Duodenal mucosa (tissue), 2 donors: ENCODE results near the gene EXOC4.

Experiments used
- H3K27ac ChIP-seq: one replicate; pipeline ENCODE4 v1.7.0; 2013; ENCODE audit warnings: low read depth, low read length
- H3K27me3 ChIP-seq, 2 donors: one replicate each; pipeline ENCODE4 v1.7.0; 2013; ENCODE audit warnings: low read length in 2 of 2, control low read depth in 1 of 2; ENCODE audit not compliant: insufficient read depth in 2 of 2, control insufficient read depth in 1 of 2
- H3K36me3 ChIP-seq, 2 donors: one replicate each; pipeline ENCODE4 v1.7.0; 2013; ENCODE audit warnings: low read length in 2 of 2, control low read depth in 1 of 2; ENCODE audit not compliant: insufficient read depth in 2 of 2, control insufficient read depth in 1 of 2
- H3K4me1 ChIP-seq, 2 donors: one replicate each; pipeline ENCODE4 v1.7.0; 2013; ENCODE audit warnings: low read length in 2 of 2, control low read depth in 1 of 2; ENCODE audit not compliant: insufficient read depth in 2 of 2, control insufficient read depth in 1 of 2
- H3K4me3 ChIP-seq, 2 donors: one replicate each; pipeline ENCODE4 v1.7.0; 2013; ENCODE audit warnings: low read length in 2 of 2, low read depth in 1 of 2
- H3K9ac ChIP-seq, 2 donors: one replicate each; pipeline ENCODE4 v1.7.0; 2013; ENCODE audit warnings: low read length in 2 of 2, low read depth in 1 of 2
- H3K9me3 ChIP-seq, 2 donors: one replicate each; pipeline ENCODE4 v1.7.0; 2013; ENCODE audit warnings: low read length in 2 of 2, control low read depth in 1 of 2; ENCODE audit not compliant: control insufficient read depth in 1 of 2

EXOC4 gene

DNA sequence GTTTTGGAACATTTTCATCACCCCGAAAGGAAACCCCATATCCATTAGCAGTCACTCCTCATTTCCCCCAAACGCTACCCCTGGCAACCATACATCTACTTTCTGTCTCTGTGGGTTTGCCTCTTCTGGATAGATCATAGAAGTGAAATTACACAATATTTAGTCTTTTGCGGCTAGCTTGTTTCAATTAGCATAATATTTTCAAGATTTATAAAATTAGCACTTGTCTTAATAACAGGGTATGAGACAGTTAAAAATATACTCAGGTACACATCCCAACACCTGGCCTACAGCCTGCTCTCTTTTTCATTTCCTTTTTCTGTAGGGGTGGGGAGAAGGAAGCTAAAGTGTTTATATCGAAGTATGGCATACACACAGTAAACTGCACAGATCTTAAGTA lies 792.8 kb downstream of the EXOC4 start:
- no peaks in the 10 kb centered on the region for H3K27me3 ChIP-seq
- H3K36me3 ChIP-seq, result no peaks in the 10 kb centered on the region
- H3K27ac ChIP-seq, result no peak overlapping the region
- H3K9me3 ChIP-seq, result no peaks in the 10 kb centered on the region
- H3K4me3 ChIP-seq, result no peak overlapping the region
- no peak overlapping the region for H3K9ac ChIP-seq
- no peaks in the 10 kb centered on the region for H3K4me1 ChIP-seq

DNA sequence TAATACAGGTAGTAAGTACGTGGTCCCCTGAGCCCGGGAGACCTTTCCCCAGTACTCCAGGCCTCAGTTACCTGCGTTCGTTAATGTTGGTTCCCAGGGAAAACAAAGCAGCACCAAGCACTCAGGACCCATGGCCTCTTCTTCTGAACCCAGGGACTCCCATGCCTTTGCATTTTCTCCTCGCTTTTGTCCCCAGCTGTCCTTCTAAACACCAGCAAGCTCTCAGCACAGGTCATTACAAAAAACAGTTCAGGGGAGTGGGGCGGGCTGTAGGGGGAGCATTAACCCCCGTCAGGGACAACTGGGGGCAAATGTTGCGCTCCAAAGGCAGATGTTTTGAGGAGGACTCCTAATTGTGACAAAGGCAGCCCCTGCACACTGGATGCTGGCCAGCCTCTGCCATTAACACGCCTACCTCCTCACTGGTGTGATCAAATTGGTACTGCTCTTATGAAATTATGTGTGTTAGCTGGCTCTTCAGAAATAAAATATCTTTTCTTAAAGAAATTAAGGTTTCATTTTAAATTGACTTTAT lies 793.8 kb downstream of the EXOC4 start:
- no peaks in the 10 kb centered on the region for H3K4me1 ChIP-seq
- H3K27me3 ChIP-seq, result no peaks in the 10 kb centered on the region
- H3K9ac ChIP-seq, result no peak overlapping the region
- no peak overlapping the region for H3K27ac ChIP-seq
- H3K4me3 ChIP-seq, result no peak overlapping the region
- no peaks in the 10 kb centered on the region for H3K9me3 ChIP-seq
- no peaks in the 10 kb centered on the region for H3K36me3 ChIP-seq

- H3K27me3 ChIP-seq, result no peaks in the 10 kb centered on the region
Observed at GRCh38 chr7:134047675-134048074, 794.8 kb downstream of the EXOC4 start.

GRCh38 chr7:134048166-134048565 lies 795.3 kb downstream of the EXOC4 start:
- H3K4me3 ChIP-seq, result no peak overlapping the region
- H3K4me1 ChIP-seq, result no peaks in the 10 kb centered on the region
- no peak overlapping the region for H3K27ac ChIP-seq
- H3K9me3 ChIP-seq, result no peaks in the 10 kb centered on the region
- no peaks in the 10 kb centered on the region for H3K27me3 ChIP-seq
- no peak overlapping the region for H3K9ac ChIP-seq
- H3K36me3 ChIP-seq, result no peaks in the 10 kb centered on the region

More at GRCh38 chr7:134047675-134048074, 794.8 kb downstream of the EXOC4 start:
- Histone ChIP-seq H3K9me3 (no peaks in the 10 kb centered on the region), H3K4me3 (no peak overlapping the region), H3K36me3 (no peaks in the 10 kb centered on the region), H3K27ac (no peak overlapping the region), H3K9ac (no peak overlapping the region), H3K4me1 (no peaks in the 10 kb centered on the region)

DNA sequence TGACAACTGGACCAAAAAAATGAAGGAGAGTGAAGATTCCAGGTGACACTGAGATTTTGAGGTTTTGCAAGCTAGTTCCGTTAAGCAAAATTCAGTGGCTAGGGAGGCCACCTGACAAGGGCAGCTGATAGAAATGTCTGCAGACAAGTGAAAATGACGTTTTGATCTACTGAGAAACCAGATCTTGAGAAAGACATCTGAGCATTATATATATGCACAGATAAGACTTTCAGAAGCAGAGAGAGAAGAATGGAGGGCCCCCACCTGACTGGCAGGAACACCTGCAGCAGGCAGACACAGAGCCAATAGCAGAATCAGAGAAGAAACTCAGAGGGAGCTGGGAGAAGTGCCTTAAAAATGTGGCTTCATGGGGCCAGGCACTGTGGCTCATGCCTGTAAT lies 798.1 kb downstream of the EXOC4 start:
- H3K9me3 ChIP-seq, result no peaks in the 10 kb centered on the region
- no peak overlapping the region for H3K4me3 ChIP-seq
- no peaks in the 10 kb centered on the region for H3K36me3 ChIP-seq
- H3K4me1 ChIP-seq, result no peaks in the 10 kb centered on the region
- no peak overlapping the region for H3K27ac ChIP-seq
- H3K27me3 ChIP-seq, result no peaks in the 10 kb centered on the region
- no peak overlapping the region for H3K9ac ChIP-seq

GRCh38 chr7:134056816-134057215 lies 803.9 kb downstream of the EXOC4 start:
- no peak overlapping the region for H3K27ac ChIP-seq
- H3K4me3 ChIP-seq, result no peak overlapping the region
- H3K36me3 ChIP-seq, result no peaks in the 10 kb centered on the region
- H3K4me1 ChIP-seq, result no peaks in the 10 kb centered on the region
- no peaks in the 10 kb centered on the region for H3K27me3 ChIP-seq
- no peak overlapping the region for H3K9ac ChIP-seq
- H3K9me3 ChIP-seq, result no peaks in the 10 kb centered on the region

DNA sequence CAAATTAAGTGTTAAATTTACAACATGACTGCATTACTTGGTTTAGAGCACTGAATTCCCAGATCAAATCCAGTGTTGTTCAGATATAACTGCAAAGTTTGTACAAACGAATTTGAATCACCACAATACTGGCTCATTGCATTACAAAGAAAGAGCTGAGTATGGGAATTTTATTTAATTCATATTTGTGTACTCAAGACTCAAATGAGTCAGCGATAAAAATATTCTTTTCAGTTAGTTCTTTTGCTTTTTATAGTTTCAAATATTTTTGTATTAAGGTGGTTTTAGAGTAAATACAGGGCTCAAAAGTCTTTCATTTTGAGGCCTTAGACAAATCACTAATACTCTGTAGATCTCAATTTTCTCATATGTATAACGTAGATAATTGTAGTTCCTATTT lies 805.6 kb downstream of the EXOC4 start:
- no peaks in the 10 kb centered on the region for H3K36me3 ChIP-seq
- H3K9ac ChIP-seq, result no peak overlapping the region
- H3K27ac ChIP-seq, result no peak overlapping the region
- no peaks in the 10 kb centered on the region for H3K27me3 ChIP-seq
- no peaks in the 10 kb centered on the region for H3K9me3 ChIP-seq
- no peaks in the 10 kb centered on the region for H3K4me1 ChIP-seq
- H3K4me3 ChIP-seq, result no peak overlapping the region

- Histone ChIP-seq H3K27ac (no peak overlapping the region), H3K27me3 (no peaks in the 10 kb centered on the region)
Observed at GRCh38 chr7:134058980-134059379, 806.1 kb downstream of the EXOC4 start.

DNA sequence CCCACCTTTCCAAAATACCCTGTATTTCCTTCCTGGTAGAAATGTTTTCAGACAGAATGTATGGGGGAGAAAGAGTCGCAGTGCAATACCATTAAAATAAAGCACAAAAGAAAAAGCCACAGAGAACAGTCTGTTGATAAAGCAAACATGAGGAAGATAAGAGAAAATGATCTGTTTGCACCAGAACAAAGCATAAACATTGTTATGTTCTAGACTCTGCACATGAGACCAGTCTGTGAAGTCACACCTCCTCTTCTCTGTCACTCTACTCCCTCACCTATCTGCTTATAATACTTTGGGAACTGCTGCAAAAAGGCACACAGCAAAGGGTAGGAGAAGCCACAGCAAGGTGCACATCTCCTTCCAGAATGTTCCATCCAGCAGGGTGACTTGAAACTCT lies 807.0 kb downstream of the EXOC4 start:
- no peaks in the 10 kb centered on the region for H3K9me3 ChIP-seq
- peaks cover 0 to 3% of the 10 kb centered on the region in 2 donors for H3K36me3 ChIP-seq
- H3K4me1 ChIP-seq, result no peaks in the 10 kb centered on the region
- H3K4me3 ChIP-seq, result no peak overlapping the region
- no peak overlapping the region for H3K27ac ChIP-seq
- H3K27me3 ChIP-seq, result no peaks in the 10 kb centered on the region
- no peak overlapping the region for H3K9ac ChIP-seq

More at GRCh38 chr7:134058980-134059379, 806.1 kb downstream of the EXOC4 start:
- no peak overlapping the region for H3K9ac ChIP-seq
- no peaks in the 10 kb centered on the region for H3K36me3 ChIP-seq
- no peaks in the 10 kb centered on the region for H3K4me1 ChIP-seq
- H3K9me3 ChIP-seq, result no peaks in the 10 kb centered on the region
- H3K4me3 ChIP-seq, result no peak overlapping the region

DNA sequence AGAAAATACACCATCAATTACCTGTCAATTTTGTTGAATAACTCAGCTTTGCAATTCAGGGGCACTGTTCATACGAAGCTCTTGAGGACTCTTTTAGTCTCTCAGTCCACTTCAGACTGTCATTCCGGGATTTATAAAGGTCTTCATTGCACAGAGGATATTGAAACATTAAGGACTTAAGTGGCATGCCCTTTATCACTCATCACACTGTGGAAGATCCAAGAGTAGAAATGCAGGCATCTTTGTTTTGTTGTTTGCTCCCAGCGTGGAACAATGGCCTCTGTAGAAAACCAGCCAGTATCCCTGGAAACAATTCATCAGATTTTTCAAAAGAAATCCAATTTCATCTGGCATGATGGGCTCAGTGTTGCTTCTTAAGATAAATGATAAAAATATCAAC lies 808.0 kb downstream of the EXOC4 start:
- no peaks in the 10 kb centered on the region for H3K4me1 ChIP-seq
- peaks cover 0 to 3% of the 10 kb centered on the region in 2 donors for H3K36me3 ChIP-seq

DNA sequence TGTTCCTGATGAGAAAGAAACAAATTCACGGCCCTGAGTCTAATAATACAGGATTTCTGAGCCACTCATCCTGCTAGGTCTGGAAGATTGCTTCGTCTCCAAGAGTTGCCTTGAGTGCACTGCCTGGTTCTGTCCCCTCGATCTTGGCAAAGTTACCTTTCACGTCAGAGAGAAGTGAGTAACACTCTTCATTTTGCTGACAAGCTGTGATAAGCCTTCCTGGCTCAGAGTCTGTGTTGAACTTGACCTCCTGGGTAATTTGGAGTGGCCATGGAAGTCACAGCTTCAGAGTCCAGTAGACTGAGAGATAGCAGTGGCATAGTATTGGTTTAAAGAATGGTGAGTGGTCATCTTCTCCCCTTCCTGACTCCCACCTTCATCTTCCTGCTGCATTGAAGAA lies 809.6 kb downstream of the EXOC4 start:
- Histone ChIP-seq H3K27me3 (no peaks in the 10 kb centered on the region), H3K9ac (no peak overlapping the region), H3K4me3 (no peak overlapping the region), H3K36me3 (peaks cover 0 to 3% of the 10 kb centered on the region in 2 donors), H3K4me1 (no peaks in the 10 kb centered on the region), H3K9me3 (no peaks in the 10 kb centered on the region), H3K27ac (no peak overlapping the region)

More for the DNA sequence above, 808.0 kb downstream of the EXOC4 start:
- Histone ChIP-seq H3K9me3 (no peaks in the 10 kb centered on the region), H3K27me3 (no peaks in the 10 kb centered on the region), H3K9ac (no peak overlapping the region), H3K4me3 (no peak overlapping the region), H3K27ac (no peak overlapping the region)
